Testis (tissue), 3 donors: Measurements from ENCODE around the gene UGT1A10. TPM values are rescaled to one million over a fixed set of nuclear protein-coding genes. Genes with fewer than 3 reads are reported as not detected.

Source experiments
- DNase-seq: peaks from one replicate; pipeline ENCODE4 v3.0.0-alpha.2; 2019
- H3K27ac ChIP-seq, 2 donors: fragments of 200-600 bp; sonication (generic); one replicate each; pipeline ENCODE4 v1.5.1; 2019
- H3K27me3 ChIP-seq: fragments of 200-600 bp; sonication (generic); one replicate; pipeline ENCODE4 v1.5.1; 2019
- H3K36me3 ChIP-seq: fragments of 200-600 bp; sonication (generic); one replicate; pipeline ENCODE4 v1.5.1; 2017; ENCODE audit warnings: low read depth; ENCODE audit errors: missing control alignments
- H3K4me1 ChIP-seq: fragments of 200-600 bp; sonication (generic); one replicate; pipeline ENCODE4 v1.5.1; 2019
- H3K4me3 ChIP-seq, 2 donors: fragments of 200-600 bp; sonication (generic); one replicate each; pipeline ENCODE4 v1.5.1; 2017 to 2019
- H3K9me3 ChIP-seq: fragments of 200-600 bp; sonication (generic); one replicate; pipeline ENCODE4 v1.5.1; 2017
- POLR2A ChIP-seq: fragments of 450-650 bp; IDR thresholded peaks from one replicate; pipeline ENCODE4 v1.6.1; 2017; ENCODE audit warnings: antibody characterized with exemption, mild to moderate bottlenecking, moderate library complexity
- WGBS, 2 donors: methylation state at CpG; one replicate each; pipeline ENCODE4 v1.1.5; 2018; 5-methylcytosine and 5-hydroxymethylcytosine counted together
- intact Hi-C: fragments of 100-400 bp; cut with DNase I; formaldehyde crosslinking; loops from one replicate; pipeline ENCODE4 v1.15.1; 2023; ENCODE audit warnings: low total_unique reads
- polyA plus RNA-seq: library from polyadenylated mRNA; stranded (reverse); fragments of 350-450 nt; fragmentation: Illumina TruSeq; extraction: RNeasy Lipid Tissue Mini Kit (QIAGEN cat#74804); gene quantifications from one replicate; pipeline ENCODE4 v1.2.3, GENCODE V29; 2014; ENCODE audit warnings: low read depth, low replicate concordance; ENCODE audit not compliant: insufficient read depth
- total RNA-seq, 2 donors: library from RNA; depleted of rRNA; stranded (reverse); fragments of >200 nt; gene quantifications; one replicate each; pipeline ENCODE4 v1.2.3, GENCODE V29; 2016
- TF ChIP-seq, protein P1 (sequence below), 3 experiments: fragments of 450-650 bp in 2 of 3; fragments of 200-600 bp in 1 of 3; sonication (generic) in 1 of 3; IDR thresholded peaks; one replicate each; pipeline ENCODE4 v1.5.1; 2016 to 2019; ENCODE audit warnings: antibody characterized with exemption in 3 of 3, mild to moderate bottlenecking in 2 of 3, moderate library complexity in 1 of 3

The UGT1A10 gene
- total and polyA plus RNA-seq, 3 donors from 2014 or later = 0.29 to 0.68 (median 0.31) TPM

DNA sequence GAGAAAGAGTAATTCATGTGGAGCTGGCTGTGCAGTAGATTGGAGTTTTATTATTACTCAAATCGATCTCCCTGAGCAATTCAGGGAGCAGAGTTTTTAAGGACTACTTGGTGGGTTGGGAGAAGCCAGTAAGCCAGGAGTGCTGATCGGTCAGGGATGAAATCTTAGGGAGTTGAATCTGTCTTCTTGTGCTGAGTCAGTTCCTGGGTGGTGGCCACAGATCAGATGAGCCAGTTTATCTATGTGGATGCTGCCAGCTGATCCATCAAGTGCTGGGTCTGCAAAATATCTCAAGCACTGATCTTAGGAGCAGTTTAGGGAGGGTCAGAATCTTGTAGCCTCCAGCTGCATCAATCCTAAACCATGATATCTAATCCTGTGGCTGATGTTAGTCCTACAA lies 35.9 kb upstream of the UGT1A10 start:
- no peaks in the 10 kb centered on the region for H3K27me3 ChIP-seq
- TF ChIP-seq POLR2A = no peak
- TF ChIP-seq, protein P1, sequence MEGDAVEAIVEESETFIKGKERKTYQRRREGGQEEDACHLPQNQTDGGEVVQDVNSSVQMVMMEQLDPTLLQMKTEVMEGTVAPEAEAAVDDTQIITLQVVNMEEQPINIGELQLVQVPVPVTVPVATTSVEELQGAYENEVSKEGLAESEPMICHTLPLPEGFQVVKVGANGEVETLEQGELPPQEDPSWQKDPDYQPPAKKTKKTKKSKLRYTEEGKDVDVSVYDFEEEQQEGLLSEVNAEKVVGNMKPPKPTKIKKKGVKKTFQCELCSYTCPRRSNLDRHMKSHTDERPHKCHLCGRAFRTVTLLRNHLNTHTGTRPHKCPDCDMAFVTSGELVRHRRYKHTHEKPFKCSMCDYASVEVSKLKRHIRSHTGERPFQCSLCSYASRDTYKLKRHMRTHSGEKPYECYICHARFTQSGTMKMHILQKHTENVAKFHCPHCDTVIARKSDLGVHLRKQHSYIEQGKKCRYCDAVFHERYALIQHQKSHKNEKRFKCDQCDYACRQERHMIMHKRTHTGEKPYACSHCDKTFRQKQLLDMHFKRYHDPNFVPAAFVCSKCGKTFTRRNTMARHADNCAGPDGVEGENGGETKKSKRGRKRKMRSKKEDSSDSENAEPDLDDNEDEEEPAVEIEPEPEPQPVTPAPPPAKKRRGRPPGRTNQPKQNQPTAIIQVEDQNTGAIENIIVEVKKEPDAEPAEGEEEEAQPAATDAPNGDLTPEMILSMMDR (IDR thresholded peaks at IDR 0.05) = no peak
- WGBS, 2 donors = 81 to 94% methylated on average over 2 of the region's 2 CpGs

DNA sequence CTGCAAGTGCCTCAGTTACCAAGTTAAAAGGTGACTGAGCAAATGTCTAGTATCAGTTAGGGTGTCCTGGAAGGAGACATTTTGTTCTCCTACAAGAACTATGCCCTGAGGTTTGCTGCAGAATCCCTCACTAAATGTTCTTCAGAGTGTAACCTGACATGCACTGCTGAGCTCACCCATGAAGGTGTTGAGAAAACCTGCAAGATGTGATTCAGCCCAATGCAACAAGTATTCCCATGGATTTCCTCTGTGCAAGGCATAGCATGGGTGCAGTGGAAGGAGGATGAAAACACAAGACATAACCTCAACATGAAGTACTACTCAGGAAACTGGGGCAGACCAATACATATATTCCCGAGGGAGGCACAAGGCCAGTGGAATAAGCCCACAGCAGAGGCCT lies 34.2 kb upstream of the UGT1A10 start:
- intact Hi-C loops = no loop called here
- Histone ChIP-seq H3K27me3 (no peaks in the 10 kb centered on the region), H3K9me3 (no peaks in the 10 kb centered on the region), H3K4me1 (no peaks in the 10 kb centered on the region), H3K27ac (no peak overlapping the region), H3K36me3 (no peaks in the 10 kb centered on the region), H3K4me3 (no peak overlapping the region)
- TF ChIP-seq, protein P1 (IDR thresholded peaks at IDR 0.05) = no peak
- TF ChIP-seq POLR2A = no peak
- DNase-seq = no peak
- 75 to 95% methylated on average over 1 of the region's 1 CpG for WGBS, 2 donors

More for the DNA sequence above, 35.9 kb upstream of the UGT1A10 start:
- Histone ChIP-seq H3K36me3 (no peaks in the 10 kb centered on the region), H3K27ac (no peak overlapping the region), H3K4me1 (no peaks in the 10 kb centered on the region), H3K9me3 (no peaks in the 10 kb centered on the region), H3K4me3 (no peak overlapping the region)
- intact Hi-C loops = no loop called here
- DNase-seq = no peak

DNA sequence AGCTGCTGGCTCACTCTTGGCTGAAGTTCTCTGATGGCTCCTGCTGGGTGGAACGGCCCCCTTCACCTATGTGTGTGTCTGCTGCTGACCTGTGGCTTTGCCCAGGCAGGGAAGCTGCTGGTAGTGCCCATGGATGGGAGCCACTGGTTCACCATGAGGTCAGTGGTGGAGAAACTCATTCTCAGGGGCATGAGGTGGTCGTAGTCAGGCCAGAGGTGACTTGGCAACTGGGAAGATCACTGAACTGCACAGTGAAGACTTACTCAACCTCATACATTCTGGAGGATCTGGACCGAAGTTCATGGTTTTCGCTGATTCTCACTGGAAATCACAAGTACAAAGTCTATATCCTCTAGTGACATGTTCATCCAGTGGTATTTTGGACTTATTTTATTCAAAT lies 32.7 kb upstream of the UGT1A10 start:
- TF ChIP-seq, protein P1 (IDR thresholded peaks at IDR 0.05) = no peak
- TF ChIP-seq POLR2A = no peak
- no peak for DNase-seq
- intact Hi-C loops = no loop called here
- Histone ChIP-seq H3K9me3 (no peaks in the 10 kb centered on the region), H3K27ac (no peak overlapping the region), H3K27me3 (no peaks in the 10 kb centered on the region), H3K36me3 (no peaks in the 10 kb centered on the region), H3K4me1 (no peaks in the 10 kb centered on the region), H3K4me3 (no peak overlapping the region)
- WGBS, 2 donors = 78 to 86% methylated on average over 4 of the region's 4 CpGs

DNA sequence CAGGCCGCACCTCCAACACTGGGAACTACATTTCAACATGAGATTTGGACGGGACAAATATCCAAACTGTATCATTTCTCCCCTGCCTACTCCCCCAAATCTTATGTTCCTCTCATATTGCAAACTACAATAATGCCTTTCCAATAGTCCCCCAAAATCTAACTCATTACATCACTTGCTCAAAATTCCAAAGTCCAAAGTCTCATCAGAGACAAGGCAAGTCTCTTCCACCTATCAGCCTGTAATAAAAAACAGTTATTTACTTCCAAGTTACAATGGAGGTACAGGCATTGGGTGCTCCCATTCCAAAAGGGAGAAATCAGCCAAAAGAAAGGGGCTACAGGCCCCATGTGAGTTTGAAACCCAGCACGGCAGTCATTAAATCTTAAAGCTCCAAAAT lies 31.4 kb upstream of the UGT1A10 start:
- H3K4me3 ChIP-seq = no peak overlapping the region
- 82 to 87% methylated on average over 3 of the region's 3 CpGs for WGBS, 2 donors
- no peaks in the 10 kb centered on the region for H3K27me3 ChIP-seq
- no peaks in the 10 kb centered on the region for H3K4me1 ChIP-seq
- no peaks in the 10 kb centered on the region for H3K36me3 ChIP-seq
- no peaks in the 10 kb centered on the region for H3K9me3 ChIP-seq
- TF ChIP-seq, protein P1 (IDR thresholded peaks at IDR 0.05) = no peak
- no peak for TF ChIP-seq POLR2A
- DNase-seq = no peak
- intact Hi-C loops = no loop called here
- no peak overlapping the region for H3K27ac ChIP-seq

DNA sequence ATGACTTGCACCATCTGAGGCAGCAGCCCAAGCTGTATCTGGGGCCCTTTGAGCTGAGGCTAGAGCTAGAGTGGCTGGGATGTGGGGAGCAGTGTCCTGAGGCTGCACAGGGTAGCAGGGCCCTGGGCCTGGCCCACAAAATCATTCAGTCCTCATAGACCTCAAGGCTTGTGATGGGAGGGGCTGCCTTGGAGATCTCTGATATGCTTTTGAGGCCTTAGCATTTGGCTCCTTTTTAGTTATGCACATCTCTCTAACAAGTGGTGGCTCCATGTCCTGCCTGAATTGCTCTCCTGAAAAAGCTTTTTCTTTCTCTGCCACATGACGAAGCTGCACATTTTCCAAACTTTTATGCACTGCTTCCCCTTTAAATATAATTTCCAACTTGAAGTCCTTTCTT lies 30.6 kb upstream of the UGT1A10 start:
- H3K4me1 ChIP-seq = no peaks in the 10 kb centered on the region
- no peaks in the 10 kb centered on the region for H3K36me3 ChIP-seq
- 91 to 100% methylated on average over 1 of the region's 1 CpG for WGBS, 2 donors
- no peak overlapping the region for H3K27ac ChIP-seq
- H3K9me3 ChIP-seq = no peaks in the 10 kb centered on the region
- intact Hi-C loops = no loop called here
- no peaks in the 10 kb centered on the region for H3K27me3 ChIP-seq
- H3K4me3 ChIP-seq = no peak overlapping the region
- TF ChIP-seq, protein P1 (IDR thresholded peaks at IDR 0.05) = no peak
- TF ChIP-seq POLR2A = no peak
- no peak for DNase-seq
